ENCODE results near the gene SCGB1D4.
"Not testable (repeated sequence)": the region's sequence is repeated elsewhere in the genome, so short reads cannot be mapped to it uniquely, and the experiment has no call there.

SCGB1D4 gene

GRCh38 chr11:62298975-62299374, at the start of gene SCGB1D4:
TSS of gene SCGB1D4 (minus strand) at chr11:62299075. CDS start at chr11:62299010, 65 bp downstream.
- DNase-seq (ENCODE audit: low spot score) = no peak
- no peak for TF ChIP-seq CTCF (IDR thresholded peaks at IDR 0.05; ENCODE audit: extremely low read depth, insufficient read depth, missing control alignments)
- in situ Hi-C loops (cut with MboI; ENCODE audit: low pct_unique_long_range_greater_than_20kb, low sequenced_read_pairs, unreplicated experiment) = no loop called here

- no peak for DNase-seq (ENCODE audit: low spot score)
- in situ Hi-C loops (cut with MboI; ENCODE audit: low pct_unique_long_range_greater_than_20kb, low sequenced_read_pairs, unreplicated experiment) = no loop called here
- TF ChIP-seq CTCF (IDR thresholded peaks at IDR 0.05; ENCODE audit: extremely low read depth, insufficient read depth, missing control alignments) = no peak
Measured at GRCh38 chr11:62345861-62346260, 47.0 kb upstream of the SCGB1D4 start.

GRCh38 chr11:62344210-62344609, 45.3 kb upstream of the SCGB1D4 start:
- DNase-seq (ENCODE audit: low spot score) = no peak
- TF ChIP-seq CTCF (IDR thresholded peaks at IDR 0.05; ENCODE audit: extremely low read depth, insufficient read depth, missing control alignments) = no peak
- in situ Hi-C loops (cut with MboI; ENCODE audit: low pct_unique_long_range_greater_than_20kb, low sequenced_read_pairs, unreplicated experiment) = no loop called here

- in situ Hi-C loops (cut with MboI; ENCODE audit: low pct_unique_long_range_greater_than_20kb, low sequenced_read_pairs, unreplicated experiment); DNase-seq (ENCODE audit: low spot score): not testable (repeated sequence)
Measured at GRCh38 chr11:62343646-62344190, 44.8 kb upstream of the SCGB1D4 start.

- DNase-seq (ENCODE audit: low spot score) = no peak
- TF ChIP-seq CTCF (IDR thresholded peaks at IDR 0.05; ENCODE audit: extremely low read depth, insufficient read depth, missing control alignments) = no peak
- in situ Hi-C loops (cut with MboI; ENCODE audit: low pct_unique_long_range_greater_than_20kb, low sequenced_read_pairs, unreplicated experiment) = no loop called here
Measured at GRCh38 chr11:62341588-62341987, 42.7 kb upstream of the SCGB1D4 start.

GRCh38 chr11:62340269-62340901, 41.5 kb upstream of the SCGB1D4 start:
- DNase-seq (ENCODE audit: low spot score) = peak; percentile 57
- TF ChIP-seq CTCF (IDR thresholded peaks at IDR 0.05; ENCODE audit: extremely low read depth, insufficient read depth, missing control alignments) = peak; percentile 79
- in situ Hi-C loops (cut with MboI; ENCODE audit: low pct_unique_long_range_greater_than_20kb, low sequenced_read_pairs, unreplicated experiment) = no loop called here

- DNase-seq (ENCODE audit: low spot score) = no peak
- in situ Hi-C loops (cut with MboI; ENCODE audit: low pct_unique_long_range_greater_than_20kb, low sequenced_read_pairs, unreplicated experiment) = no loop called here
- TF ChIP-seq CTCF (IDR thresholded peaks at IDR 0.05; ENCODE audit: extremely low read depth, insufficient read depth, missing control alignments) = no peak
Measured at GRCh38 chr11:62338218-62338617, 39.3 kb upstream of the SCGB1D4 start.
